Esophagus muscularis mucosa (tissue), 4 donors: ENCODE results near the gene PRPH. TPM values are rescaled to one million over a fixed set of nuclear protein-coding genes. Genes with fewer than 3 reads are reported as not detected.

Experiments used
- DNase-seq: peaks from one replicate; pipeline ENCODE4 v3.0.0-alpha.2; 2017; ENCODE audit errors: extremely low spot score
- H3K27ac ChIP-seq, 4 donors: fragments of 200-600 bp; sonication (generic); replicated peaks in 1 of 4; 1 replicate in 3 of 4; 2 replicates in 1 of 4; pipeline ENCODE4 v1.5.1; 2016 to 2019; ENCODE audit warnings: mild to moderate bottlenecking in 1 of 4
- H3K27me3 ChIP-seq, 4 donors: fragments of 200-600 bp; sonication (generic); one replicate each; pipeline versions ENCODE4 v1.5.1 to v1.6.0; 2016 to 2019
- H3K36me3 ChIP-seq, 4 donors: fragments of 200-600 bp; sonication (generic); one replicate each; pipeline ENCODE4 v1.5.1; 2016 to 2019
- H3K4me1 ChIP-seq, 4 donors: fragments of 200-600 bp; sonication (generic); one replicate each; pipeline ENCODE4 v1.5.1; 2016 to 2019
- H3K4me3 ChIP-seq, 4 donors: fragments of 200-600 bp; sonication (generic); 1 replicate in 2 of 4; 2 replicates in 2 of 4; pipeline ENCODE4 v1.5.1; 2016 to 2019; ENCODE audit warnings: mild to moderate bottlenecking in 4 of 4, moderate library complexity in 1 of 4
- H3K9me3 ChIP-seq, 4 donors: fragments of 200-600 bp; sonication (generic); 1 replicate in 3 of 4; 2 replicates in 1 of 4; pipeline ENCODE4 v1.5.1; 2016 to 2019
- EP300 ChIP-seq: sonication (generic); formaldehyde crosslinking; IDR thresholded peaks from one replicate; pipeline ENCODE4 v1.6.1; 2017; ENCODE audit warnings: antibody characterized with exemption
- POLR2A ChIP-seq: fragments of 450-650 bp; IDR thresholded peaks from one replicate; pipeline ENCODE4 v1.6.1; 2017; ENCODE audit warnings: antibody characterized with exemption, moderate library complexity, mild to moderate bottlenecking, low read depth
- POLR2AphosphoS5 ChIP-seq, 2 donors: sonication (generic); formaldehyde crosslinking; IDR thresholded peaks; one replicate each; pipeline ENCODE4 v1.6.1; 2017; ENCODE audit warnings: antibody characterized with exemption in 2 of 2
- WGBS: methylation state at CpG from one replicate; pipeline ENCODE4 v1.1.5; 2018; 5-methylcytosine and 5-hydroxymethylcytosine counted together
- intact Hi-C: fragments of 100-400 bp; cut with DNase I; formaldehyde crosslinking; loops from one replicate; pipeline ENCODE4 v1.15.1; 2023
- total RNA-seq, 4 donors: library from RNA; depleted of rRNA; stranded (reverse); fragments of >200 nt; gene quantifications; one replicate each; pipeline versions ENCODE4 v1.1.0 to v1.2.1, GENCODE V29; 2016
- TF ChIP-seq, protein P1 (sequence below), 3 experiments: fragments of 200-600 bp in 2 of 3; fragments of 450-650 bp in 1 of 3; sonication (generic) in 2 of 3; IDR thresholded peaks; one replicate each; pipeline ENCODE4 v1.5.1; 2017 to 2019; ENCODE audit warnings: antibody characterized with exemption in 3 of 3, mild to moderate bottlenecking in 2 of 3, moderate library complexity in 1 of 3

The PRPH gene
- total RNA-seq, 4 donors from 2014 or later = 9.9 to 24.5 (median 10.4) TPM

DNA sequence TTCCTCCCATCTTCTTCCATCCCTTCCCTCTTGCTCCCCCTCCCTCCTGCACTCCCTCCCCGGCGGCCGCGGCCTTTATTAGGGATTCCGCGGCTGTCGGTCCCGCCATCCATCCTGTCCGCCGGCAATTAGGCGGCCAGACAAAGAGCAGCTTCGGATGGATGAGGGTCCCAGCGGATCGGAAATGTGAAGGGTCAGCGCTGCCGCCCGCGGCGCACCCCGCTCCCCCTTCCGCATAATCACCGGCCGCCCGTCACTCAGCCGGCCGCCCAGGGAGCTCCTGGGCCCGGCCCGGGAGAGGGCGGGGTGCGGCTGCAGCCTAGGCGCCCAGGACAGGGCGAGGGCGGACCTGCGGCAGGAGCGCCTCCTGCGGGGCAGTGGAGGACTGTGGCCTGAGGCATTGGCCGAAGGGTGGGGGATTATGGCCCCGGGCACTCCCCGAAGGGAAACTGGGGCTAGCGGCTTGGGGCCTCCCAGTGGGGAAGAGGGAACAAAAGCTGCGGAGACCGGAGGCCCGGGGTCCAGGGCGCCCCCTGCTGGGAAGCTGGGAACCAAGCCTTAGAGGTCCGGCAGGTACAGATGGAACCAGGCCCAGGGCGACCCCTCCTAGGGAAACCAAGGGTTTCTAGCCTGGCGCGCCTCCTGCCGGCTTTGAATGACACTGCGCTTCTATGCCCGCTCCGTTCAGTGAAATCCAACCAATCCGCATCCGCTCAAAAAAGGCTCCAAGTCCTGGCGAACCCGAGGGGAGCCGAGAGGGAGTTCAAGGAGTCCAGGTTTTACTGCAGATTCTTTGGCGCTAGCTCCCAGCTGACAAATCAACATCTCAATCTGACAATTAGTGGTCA lies 47.3 kb downstream of the PRPH start:
- Histone ChIP-seq H3K9me3 (no peaks in the 10 kb centered on the region), H3K4me1 (peaks cover 46 to 59% (median 55%) of the 10 kb centered on the region in 4 donors), H3K4me3 (peak overlapping the region; percentile 53 to 62 (median 54)), H3K36me3 (no peaks in the 10 kb centered on the region), H3K27ac (no peak overlapping the region), H3K27me3 (peaks cover 14 to 89% (median 41%) of the 10 kb centered on the region in 4 donors)
- no peak for TF ChIP-seq EP300
- TF ChIP-seq, protein P1, sequence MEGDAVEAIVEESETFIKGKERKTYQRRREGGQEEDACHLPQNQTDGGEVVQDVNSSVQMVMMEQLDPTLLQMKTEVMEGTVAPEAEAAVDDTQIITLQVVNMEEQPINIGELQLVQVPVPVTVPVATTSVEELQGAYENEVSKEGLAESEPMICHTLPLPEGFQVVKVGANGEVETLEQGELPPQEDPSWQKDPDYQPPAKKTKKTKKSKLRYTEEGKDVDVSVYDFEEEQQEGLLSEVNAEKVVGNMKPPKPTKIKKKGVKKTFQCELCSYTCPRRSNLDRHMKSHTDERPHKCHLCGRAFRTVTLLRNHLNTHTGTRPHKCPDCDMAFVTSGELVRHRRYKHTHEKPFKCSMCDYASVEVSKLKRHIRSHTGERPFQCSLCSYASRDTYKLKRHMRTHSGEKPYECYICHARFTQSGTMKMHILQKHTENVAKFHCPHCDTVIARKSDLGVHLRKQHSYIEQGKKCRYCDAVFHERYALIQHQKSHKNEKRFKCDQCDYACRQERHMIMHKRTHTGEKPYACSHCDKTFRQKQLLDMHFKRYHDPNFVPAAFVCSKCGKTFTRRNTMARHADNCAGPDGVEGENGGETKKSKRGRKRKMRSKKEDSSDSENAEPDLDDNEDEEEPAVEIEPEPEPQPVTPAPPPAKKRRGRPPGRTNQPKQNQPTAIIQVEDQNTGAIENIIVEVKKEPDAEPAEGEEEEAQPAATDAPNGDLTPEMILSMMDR (IDR thresholded peaks at IDR 0.05) = peak; percentile 75 to 84 (median 79)
- intact Hi-C loops = loop anchor here (5.0 kb wide), 1 partner anchor 55 kb away; no protein-coding TSS in a partner anchor
- peak; percentile 91 for DNase-seq
- WGBS = under 1% methylated on average over 40 of the region's 58 CpGs

DNA sequence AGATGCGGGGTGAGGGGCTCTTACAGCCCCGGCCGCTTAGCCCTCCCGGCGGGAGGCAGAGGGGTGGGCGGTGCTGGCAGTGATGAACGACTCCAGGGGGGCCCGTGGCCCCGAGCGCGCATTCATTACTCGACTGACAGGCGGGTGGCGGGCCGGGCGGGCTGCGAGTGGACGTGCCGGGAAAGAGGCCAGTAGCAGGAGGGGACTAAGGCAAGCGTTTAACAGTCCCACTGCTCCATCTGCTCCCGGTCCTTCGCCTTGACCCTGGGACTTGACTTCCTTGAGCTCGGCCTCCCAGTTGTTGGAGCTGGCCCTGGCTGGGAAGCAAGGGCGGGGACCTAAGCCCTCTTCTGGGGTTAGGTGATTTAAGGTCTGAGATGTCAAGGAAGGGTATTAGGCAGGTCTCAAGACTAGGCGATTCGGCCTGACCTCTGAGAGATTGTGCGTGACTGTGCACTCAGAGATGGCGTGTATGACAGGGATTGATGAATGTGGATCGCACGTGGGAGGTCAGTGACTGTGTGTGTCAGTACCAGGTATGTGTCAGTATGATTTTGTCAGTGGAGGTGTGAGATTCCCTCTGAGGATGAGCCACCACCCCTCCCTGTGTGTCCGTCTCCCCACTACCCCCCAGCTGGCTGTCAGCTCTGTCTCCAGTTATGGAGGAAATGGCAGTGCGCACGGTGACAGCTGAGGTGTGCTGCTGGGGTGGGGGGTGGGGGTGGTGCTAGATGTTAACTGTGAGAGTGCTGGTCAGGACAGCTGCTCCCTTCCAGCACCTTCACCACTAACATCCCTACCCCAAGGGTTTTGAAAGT lies 48.2 kb downstream of the PRPH start:
- TF ChIP-seq EP300 (no peak), POLR2AphosphoS5 (IDR thresholded peaks at IDR 0.05) (no peak), POLR2A (no peak)
- TF ChIP-seq, protein P1 (IDR thresholded peaks at IDR 0.05) = no peak
- Histone ChIP-seq H3K27me3 (peaks cover 18 to 89% (median 48%) of the 10 kb centered on the region in 4 donors), H3K36me3 (no peaks in the 10 kb centered on the region), H3K4me3 (peak overlapping the region; percentile 53 to 62 (median 54)), H3K9me3 (no peaks in the 10 kb centered on the region), H3K4me1 (peaks cover 55 to 62% (median 59%) of the 10 kb centered on the region in 4 donors), H3K27ac (no peak overlapping the region)
- no peak for DNase-seq
- intact Hi-C loops = loop anchor here (5.0 kb wide), 1 partner anchor 56 kb away; no protein-coding TSS in a partner anchor
- 9% methylated on average over 19 of the region's 33 CpGs for WGBS

DNA sequence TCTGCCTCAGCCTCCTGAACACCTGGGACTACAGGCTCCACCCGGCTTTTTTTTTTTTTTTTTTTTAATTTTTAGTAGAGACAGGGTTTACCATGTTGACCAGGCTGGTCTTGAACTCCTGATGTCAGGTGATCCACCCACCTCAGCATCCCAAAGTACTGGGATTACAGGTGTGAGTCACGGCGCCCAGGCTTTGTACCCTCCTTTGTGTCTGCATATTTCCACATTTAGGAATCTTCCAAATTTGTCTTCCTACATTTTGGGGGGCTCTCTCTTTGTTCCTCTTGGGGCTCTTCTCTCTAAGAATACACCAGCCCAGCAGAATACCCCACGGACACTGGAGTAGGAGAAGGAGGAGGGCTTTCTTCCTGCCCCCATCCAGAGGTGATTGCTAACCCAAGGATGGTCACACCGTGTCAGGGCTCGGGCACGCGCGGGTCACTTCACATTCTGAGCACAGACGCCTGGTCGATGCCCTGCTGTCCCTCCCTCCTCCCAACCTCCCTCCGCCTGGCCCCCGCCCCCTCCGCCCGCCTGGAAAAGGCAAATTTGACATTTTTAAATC lies 49.6 kb downstream of the PRPH start:
- Histone ChIP-seq H3K27me3 (peaks cover 18 to 89% (median 62%) of the 10 kb centered on the region in 4 donors), H3K9me3 (no peaks in the 10 kb centered on the region), H3K4me1 (peaks cover 58 to 65% (median 63%) of the 10 kb centered on the region in 4 donors), H3K36me3 (no peaks in the 10 kb centered on the region), H3K4me3 (peak overlapping the region; percentile 44 to 60 (median 50)), H3K27ac (no peak overlapping the region)
- DNase-seq = no peak
- WGBS = 36% methylated on average over 10 of the region's 15 CpGs
- intact Hi-C loops = loop anchor here (5.0 kb wide), 1 partner anchor 57 kb away; no protein-coding TSS in a partner anchor
- no peak for TF ChIP-seq EP300
- TF ChIP-seq, protein P1 (IDR thresholded peaks at IDR 0.05) = no peak
- no peak for TF ChIP-seq POLR2AphosphoS5 (IDR thresholded peaks at IDR 0.05)
- TF ChIP-seq POLR2A = no peak

DNA sequence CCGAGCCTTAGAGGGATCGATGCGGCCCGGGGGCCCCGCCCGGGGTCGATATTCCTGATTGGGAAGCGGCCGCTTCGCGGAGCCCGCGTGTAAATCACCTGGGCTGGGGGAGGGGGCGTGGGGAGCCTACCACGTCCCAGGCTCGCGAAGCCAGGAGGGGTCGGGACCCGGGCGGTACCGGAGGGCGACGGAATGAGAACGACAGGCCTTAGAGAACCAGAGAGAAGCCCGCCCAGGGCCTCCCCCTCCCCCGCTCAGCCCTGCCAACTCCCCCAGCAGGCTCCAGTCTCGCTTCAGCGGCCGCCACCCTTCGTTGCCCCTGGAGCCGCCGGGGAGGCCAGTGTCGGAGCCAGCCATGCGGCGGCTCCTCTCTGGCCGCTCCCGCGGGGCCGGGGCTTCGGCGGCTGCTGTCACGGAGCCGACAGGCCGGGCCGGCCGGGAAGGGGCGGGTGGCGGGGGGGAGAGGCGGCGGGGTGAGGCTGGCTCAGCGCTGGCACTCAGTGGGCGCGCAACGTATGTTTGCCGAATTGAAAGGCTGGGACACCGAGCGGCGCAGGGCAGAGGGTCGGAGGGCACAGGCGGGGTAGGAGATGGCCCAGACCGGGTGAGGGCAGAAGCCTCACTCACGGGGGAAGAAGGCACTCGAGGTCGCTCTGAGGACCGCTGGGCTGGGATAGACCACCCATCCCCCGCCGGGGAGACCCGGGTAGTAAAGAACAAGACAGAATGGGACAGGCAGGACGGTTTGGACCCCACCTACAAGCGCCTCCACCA lies 50.3 kb downstream of the PRPH start:
- peaks cover 58 to 65% (median 63%) of the 10 kb centered on the region in 4 donors for H3K4me1 ChIP-seq
- H3K36me3 ChIP-seq = no peaks in the 10 kb centered on the region
- H3K4me3 ChIP-seq = peak overlapping the region; percentile 44 to 60 (median 50)
- WGBS = 1% methylated on average over 22 of the region's 70 CpGs
- H3K27me3 ChIP-seq = peaks cover 18 to 92% (median 66%) of the 10 kb centered on the region in 4 donors
- DNase-seq = no peak
- TF ChIP-seq, protein P1 (IDR thresholded peaks at IDR 0.05) = no peak
- TF ChIP-seq POLR2AphosphoS5 (IDR thresholded peaks at IDR 0.05) (no peak), EP300 (no peak), POLR2A (no peak)
- H3K9me3 ChIP-seq = no peaks in the 10 kb centered on the region
- no peak overlapping the region for H3K27ac ChIP-seq
- intact Hi-C loops = no loop called here
